ENCODE results near the gene EEFSEC. TPM values are rescaled to one million over a fixed set of nuclear protein-coding genes. Genes with fewer than 3 reads are reported as not detected.
"Not testable (repeated sequence)": the region's sequence is repeated elsewhere in the genome, so short reads cannot be mapped to it uniquely, and the experiment has no call there.

EEFSEC gene
- total RNA-seq, 1 donor from 2014 or later = 24.6 TPM

GRCh38 chr3:128152419-128153155, 694 bp upstream of the EEFSEC start:
- intact Hi-C loops (cut with DNase I) = no loop called here

GRCh38 chr3:128154354-128154753, 1.1 kb downstream of the EEFSEC start:
- H3K36me3 ChIP-seq; H3K27me3 ChIP-seq; intact Hi-C loops (cut with DNase I); DNase-seq (ENCODE audit: extremely low spot score in 2 of 2); H3K9me3 ChIP-seq: not testable (repeated sequence)
- peak overlapping the region; percentile 76 for H3K27ac ChIP-seq
- H3K4me3 ChIP-seq = peak overlapping the region; percentile 71 to 92
- peaks cover 11% of the 10 kb centered on the region for H3K4me1 ChIP-seq

More at GRCh38 chr3:128152419-128153155, 694 bp upstream of the EEFSEC start:
- no peak for DNase-seq (ENCODE audit: extremely low spot score in 2 of 2)
- Histone ChIP-seq H3K27me3 (no peaks in the 10 kb centered on the region), H3K4me1 (peaks cover 11% of the 10 kb centered on the region), H3K4me3 (peak overlapping the region; percentile 71 to 92), H3K27ac (peak overlapping the region; percentile 76), H3K9me3 (no peaks in the 10 kb centered on the region), H3K36me3 (peaks cover 0 to 5% of the 10 kb centered on the region in 2 donors)
- TF ChIP-seq POLR2A (IDR thresholded peaks at IDR 0.05) (no peak), POLR2AphosphoS5 (IDR thresholded peaks at IDR 0.05; ENCODE audit: insufficient read depth in 1 of 2, low read depth in 1 of 2) (no peak), CTCF (IDR thresholded peaks at IDR 0.05) (no peak)

DNA sequence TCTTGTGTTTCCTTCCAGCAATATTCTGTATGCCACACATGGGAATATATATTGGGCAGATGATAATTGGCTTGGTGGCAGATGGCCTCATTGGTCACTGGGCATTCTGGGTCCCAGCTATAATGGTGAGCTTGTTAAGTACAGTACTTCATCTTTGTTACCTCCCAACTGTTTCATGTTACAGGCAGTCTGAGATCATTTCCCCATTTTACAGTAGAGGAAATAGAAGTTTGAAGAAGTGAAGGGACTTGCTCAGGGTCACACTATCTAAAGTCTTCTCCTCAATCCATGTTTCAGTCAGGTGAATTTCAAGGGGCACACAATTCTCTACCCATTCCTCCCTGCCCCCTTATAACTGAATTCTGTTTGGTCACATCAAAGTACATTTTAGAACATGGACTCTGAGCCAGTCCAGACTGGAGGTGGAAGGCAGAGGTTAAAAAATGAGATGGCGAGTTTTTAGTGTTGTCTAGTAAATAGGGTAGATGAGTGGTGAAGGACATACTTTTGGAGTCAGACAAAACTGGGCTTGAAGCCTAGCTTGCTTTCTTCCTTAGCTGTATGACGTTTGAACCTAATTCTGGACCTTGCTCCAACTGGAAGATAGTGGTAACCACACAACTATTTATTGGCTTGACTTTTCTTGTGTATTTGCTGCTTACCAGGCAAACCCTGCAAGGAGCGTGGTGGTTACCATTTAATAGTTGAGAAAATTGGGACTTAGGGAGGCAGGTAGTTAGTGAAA, 2.5 kb downstream of the EEFSEC start:
- no peak overlapping the region for H3K27ac ChIP-seq
- H3K36me3 ChIP-seq = peaks cover 0 to 6% of the 10 kb centered on the region in 2 donors
- H3K27me3 ChIP-seq = no peaks in the 10 kb centered on the region
- no peak for DNase-seq (ENCODE audit: extremely low spot score in 2 of 2)
- H3K4me1 ChIP-seq = peaks cover 11% of the 10 kb centered on the region
- H3K9me3 ChIP-seq = no peaks in the 10 kb centered on the region
- TF ChIP-seq POLR2A (IDR thresholded peaks at IDR 0.05) (no peak), POLR2AphosphoS5 (IDR thresholded peaks at IDR 0.05; ENCODE audit: insufficient read depth in 1 of 2, low read depth in 1 of 2) (no peak), CTCF (IDR thresholded peaks at IDR 0.05) (no peak)
- intact Hi-C loops (cut with DNase I) = no loop called here
- H3K4me3 ChIP-seq = no peak overlapping the region

DNA sequence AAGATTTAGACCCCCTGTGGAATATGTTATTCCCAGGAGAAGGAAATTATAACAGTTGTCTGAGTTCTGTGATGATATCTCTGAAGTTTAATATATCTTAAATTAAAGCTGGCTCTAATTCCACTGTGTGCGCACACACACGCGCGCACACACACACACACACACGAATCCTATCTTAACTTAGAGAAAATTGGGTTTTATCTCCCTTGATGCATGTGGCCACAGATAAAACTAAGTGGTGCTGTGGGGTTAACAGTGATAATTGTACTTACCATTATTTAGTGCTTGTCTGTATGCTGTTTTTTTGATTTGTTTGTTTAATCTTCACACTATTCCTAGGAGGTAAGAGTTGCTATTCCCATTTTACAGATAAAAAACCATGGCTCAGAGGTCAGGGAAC, 7.4 kb downstream of the EEFSEC start:
- TF ChIP-seq POLR2AphosphoS5 (IDR thresholded peaks at IDR 0.05; ENCODE audit: insufficient read depth in 1 of 2, low read depth in 1 of 2) = no peak
- no peak for TF ChIP-seq POLR2A (IDR thresholded peaks at IDR 0.05)
- TF ChIP-seq CTCF (IDR thresholded peaks at IDR 0.05) = no peak
- peaks cover 0 to 6% of the 10 kb centered on the region in 2 donors for H3K36me3 ChIP-seq
- H3K27ac ChIP-seq = no peak overlapping the region
- no peak for DNase-seq (ENCODE audit: extremely low spot score in 2 of 2)
- H3K9me3 ChIP-seq = no peaks in the 10 kb centered on the region
- no peak overlapping the region for H3K4me3 ChIP-seq
- intact Hi-C loops (cut with DNase I) = no loop called here
- no peaks in the 10 kb centered on the region for H3K27me3 ChIP-seq
- no peaks in the 10 kb centered on the region for H3K4me1 ChIP-seq

- intact Hi-C loops (cut with DNase I) = no loop called here
- H3K27me3 ChIP-seq = no peaks in the 10 kb centered on the region
- H3K4me1 ChIP-seq = no peaks in the 10 kb centered on the region
- no peak overlapping the region for H3K27ac ChIP-seq
- DNase-seq (ENCODE audit: extremely low spot score in 2 of 2) = no peak
- no peaks in the 10 kb centered on the region for H3K36me3 ChIP-seq
- TF ChIP-seq POLR2AphosphoS5 (IDR thresholded peaks at IDR 0.05; ENCODE audit: insufficient read depth in 1 of 2, low read depth in 1 of 2) = no peak
- no peak for TF ChIP-seq CTCF (IDR thresholded peaks at IDR 0.05)
- TF ChIP-seq POLR2A (IDR thresholded peaks at IDR 0.05) = no peak
- H3K4me3 ChIP-seq = no peak overlapping the region
- H3K9me3 ChIP-seq = no peaks in the 10 kb centered on the region
Observed at GRCh38 chr3:128163432-128163831, 10.2 kb downstream of the EEFSEC start.
